H9 (cell line): Measurements from ENCODE around the gene APBA2. TPM values are rescaled to one million over a fixed set of nuclear protein-coding genes. Genes with fewer than 3 reads are reported as not detected.

ENCODE experiments used
- DNase-seq: peaks from one replicate; pipeline ENCODE4 v3.0.0-alpha.2; 2017
- H2AFZ ChIP-seq: one replicate; pipeline ENCODE4 v1.6.1; 2013; ENCODE audit warnings: mild to moderate bottlenecking, low read length, control low read depth, moderate library complexity
- H2AK5ac ChIP-seq: 2 replicates; pipeline ENCODE4 v1.6.1; 2013; ENCODE audit warnings: low read length, control low read depth, mixed read lengths; ENCODE audit not compliant: insufficient read length
- H2BK120ac ChIP-seq: one replicate; pipeline ENCODE4 v1.6.1; 2013; ENCODE audit warnings: low read depth, mild to moderate bottlenecking, low read length, control low read depth, inconsistent platforms; ENCODE audit not compliant: poor library complexity, severe bottlenecking
- H2BK12ac ChIP-seq: 2 replicates; pipeline ENCODE4 v1.6.1; 2013; ENCODE audit warnings: low read length, control low read depth, mixed read lengths, low read depth; ENCODE audit not compliant: insufficient read length
- H2BK15ac ChIP-seq: 2 replicates; pipeline ENCODE4 v1.6.1; 2013; ENCODE audit warnings: low read depth, low read length, control low read depth
- H2BK20ac ChIP-seq: one replicate; pipeline ENCODE4 v1.6.1; 2013; ENCODE audit warnings: low read depth, mild to moderate bottlenecking, low read length, control low read depth, inconsistent platforms; ENCODE audit not compliant: poor library complexity, severe bottlenecking
- H2BK5ac ChIP-seq: 2 replicates; pipeline ENCODE4 v1.6.1; 2013; ENCODE audit warnings: low read length, control low read depth, mixed read lengths; ENCODE audit not compliant: insufficient read length
- H3K14ac ChIP-seq: 2 replicates; pipeline ENCODE4 v1.6.1; 2013; ENCODE audit warnings: low read length, control low read depth; ENCODE audit not compliant: insufficient read depth
- H3K18ac ChIP-seq: 2 replicates; pipeline ENCODE4 v1.6.1; 2013; ENCODE audit warnings: low read depth, mild to moderate bottlenecking, mixed read lengths, low read length, control low read depth; ENCODE audit not compliant: insufficient read length
- H3K23ac ChIP-seq: 2 replicates; pipeline ENCODE4 v1.6.1; 2013; ENCODE audit warnings: low read length, control low read depth, mixed read lengths, low read depth; ENCODE audit not compliant: insufficient read length
- H3K23me2 ChIP-seq: 2 replicates; pipeline ENCODE4 v1.6.1; 2013; ENCODE audit warnings: low read depth, mild to moderate bottlenecking, mixed read lengths, low read length, control low read depth; ENCODE audit not compliant: insufficient read length, poor library complexity, severe bottlenecking
- H3K27ac ChIP-seq: 2 replicates; pipeline ENCODE4 v1.5.1; 2013; ENCODE audit warnings: low read length, control low read depth, mixed read lengths, low read depth; ENCODE audit not compliant: insufficient read length
- H3K27me3 ChIP-seq: 2 replicates; pipeline ENCODE4 v1.6.1; 2013; ENCODE audit warnings: low read length, control low read depth, inconsistent platforms; ENCODE audit not compliant: insufficient read depth
- H3K4ac ChIP-seq: 2 replicates; pipeline ENCODE4 v1.6.1; 2013; ENCODE audit warnings: low read depth, mild to moderate bottlenecking, control low read depth, inconsistent platforms, low read length, moderate library complexity
- H3K4me1 ChIP-seq: 2 replicates; pipeline ENCODE4 v1.6.1; 2013; ENCODE audit warnings: low read length, control low read depth, inconsistent platforms; ENCODE audit not compliant: insufficient read depth
- H3K4me2 ChIP-seq: 2 replicates; pipeline ENCODE4 v1.6.1; 2013; ENCODE audit warnings: low read length, control low read depth, mixed read lengths; ENCODE audit not compliant: insufficient read length, insufficient read depth
- H3K56ac ChIP-seq: 2 replicates; pipeline ENCODE4 v1.6.1; 2013; ENCODE audit warnings: low read depth, mild to moderate bottlenecking, mixed read lengths, low read length, control low read depth; ENCODE audit not compliant: insufficient read length
- H3K79me1 ChIP-seq: 2 replicates; pipeline ENCODE4 v1.6.1; 2013; ENCODE audit warnings: low read depth, mild to moderate bottlenecking, moderate library complexity, low read length, control low read depth, inconsistent platforms; ENCODE audit not compliant: insufficient read depth, poor library complexity, severe bottlenecking
- H3K79me2 ChIP-seq: 2 replicates; pipeline ENCODE4 v1.6.1; 2013; ENCODE audit warnings: low read length, control low read depth, inconsistent platforms; ENCODE audit not compliant: insufficient read depth
- H3K9ac ChIP-seq: 2 replicates; pipeline ENCODE4 v1.6.1; 2013; ENCODE audit warnings: low read length, control low read depth, mixed read lengths; ENCODE audit not compliant: insufficient read length; ENCODE audit errors: extremely low read depth
- H3K9me3 ChIP-seq: one replicate; pipeline ENCODE4 v1.6.1; 2013; ENCODE audit warnings: low read depth, low read length, inconsistent platforms; ENCODE audit not compliant: control insufficient read depth
- H3T11ph ChIP-seq: one replicate; pipeline ENCODE4 v1.6.1; 2013; ENCODE audit warnings: mild to moderate bottlenecking, low read length, control low read depth, inconsistent platforms
- H4K20me1 ChIP-seq: one replicate; pipeline ENCODE4 v1.6.1; 2013; ENCODE audit not compliant: control insufficient read depth, insufficient read length, insufficient read depth
- H4K5ac ChIP-seq: 2 replicates; pipeline ENCODE4 v1.6.1; 2013; ENCODE audit warnings: low read depth, mild to moderate bottlenecking, mixed read lengths, low read length, control low read depth; ENCODE audit not compliant: insufficient read length
- H4K8ac ChIP-seq: replicated peaks from 2 replicates; pipeline ENCODE4 v1.6.1; 2013; ENCODE audit warnings: low read length, control low read depth, mixed read lengths, low read depth; ENCODE audit not compliant: insufficient read length
- H4K91ac ChIP-seq: 2 replicates; pipeline ENCODE4 v1.6.1; 2013; ENCODE audit warnings: low read depth, mild to moderate bottlenecking, moderate library complexity, mixed read lengths, low read length, control low read depth; ENCODE audit not compliant: insufficient read length
- H3K27ac Mint-ChIP-seq, 3 experiments: 2 replicates in 2 of 3; 3 replicates in 1 of 3; pipeline ENCODE4 v1.8.0; 2020 to 2021; ENCODE audit warnings: mixed read lengths in 3 of 3, mild to moderate bottlenecking in 1 of 3, moderate library complexity in 1 of 3
- H3K27me3 Mint-ChIP-seq: 2 replicates; pipeline ENCODE4 v1.8.0; 2021; ENCODE audit warnings: low read depth, mild to moderate bottlenecking, moderate library complexity, mixed read lengths
- H3K36me3 Mint-ChIP-seq, 3 experiments: 2 replicates in 2 of 3; 3 replicates in 1 of 3; pipeline ENCODE4 v1.8.0; 2020 to 2021; ENCODE audit warnings: low read depth in 3 of 3, mixed read lengths in 3 of 3; ENCODE audit not compliant: insufficient read depth in 1 of 3
- H3K4me1 Mint-ChIP-seq, 2 experiments: 2 replicates each; pipeline ENCODE4 v1.8.0; 2020; ENCODE audit warnings: mixed read lengths in 2 of 2
- H3K4me3 Mint-ChIP-seq, 2 experiments: 2 replicates in 1 of 2; 3 replicates in 1 of 2; pipeline ENCODE4 v1.8.0; 2020 to 2021; ENCODE audit warnings: mild to moderate bottlenecking in 2 of 2, mixed read lengths in 2 of 2, moderate library complexity in 1 of 2
- H3K9me3 Mint-ChIP-seq, 2 experiments: 2 replicates in 1 of 2; 3 replicates in 1 of 2; pipeline ENCODE4 v1.8.0; 2020; ENCODE audit warnings: mild to moderate bottlenecking in 2 of 2, mixed read lengths in 2 of 2, moderate library complexity in 1 of 2
- WGBS: extraction: QIAGEN DNeasy Blood & Tissue Kit; methylation state at CpG from one replicate; pipeline ENCODE4 v1.1.7; 2013; ENCODE audit warnings: missing lambda C conversion rate, low lambda C conversion rate, mixed read lengths; ENCODE audit not compliant: insufficient read length; ENCODE audit errors: extremely low coverage; 5-methylcytosine and 5-hydroxymethylcytosine counted together
- total RNA-seq: library from RNA; stranded (reverse); gene quantifications from 2 replicates; pipeline ENCODE4 v1.2.1, GENCODE V29; 2021
- TF ChIP-seq, protein P1 (sequence below): fragments of 200-600 bp; sonication (generic); conservative IDR thresholded peaks from 3 replicates; pipeline ENCODE4 v1.8.0; 2021; ENCODE audit warnings: antibody characterized with exemption, mild to moderate bottlenecking

Gene APBA2
- total RNA-seq, 1 experiment from 2014 or later, result 14.3 TPM

DNA sequence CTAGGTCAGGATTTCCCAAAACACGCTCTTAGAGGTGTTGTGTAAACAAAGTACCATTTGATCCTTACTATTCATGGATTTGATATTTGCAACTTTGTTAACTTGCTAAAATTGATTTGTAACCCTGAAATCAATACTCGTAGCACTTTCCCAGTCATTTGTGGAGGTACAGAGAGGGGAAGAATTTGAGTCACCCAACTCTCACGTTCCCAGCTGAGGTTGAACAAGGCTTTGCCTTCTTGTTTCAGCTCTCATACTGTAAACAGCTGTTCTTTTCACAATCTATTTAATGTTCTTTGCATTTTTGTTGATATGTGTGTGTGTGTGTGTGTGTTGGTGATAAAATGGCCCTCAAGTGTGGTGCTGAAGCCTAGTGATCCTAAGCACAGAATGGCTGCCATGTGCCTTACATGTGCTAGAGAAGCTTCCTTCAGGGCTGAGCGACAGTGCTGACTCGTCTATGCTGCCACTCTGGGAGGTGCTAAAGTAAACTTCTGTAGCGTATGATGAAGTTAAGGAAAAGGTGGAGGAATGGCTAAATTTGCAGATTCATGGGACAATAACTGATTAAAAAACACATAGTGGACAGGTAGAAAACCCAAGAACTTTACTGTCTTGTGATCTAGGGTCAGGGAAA is 173.2 kb downstream of the APBA2 start:
- Histone ChIP-seq H4K5ac (no peak overlapping the region), H3K23me2 (no peaks in the 10 kb centered on the region), H2AFZ (no peak overlapping the region), H2BK5ac (no peak overlapping the region), H3K4me2 (no peak overlapping the region), H3K9me3 (peaks cover 4% of the 10 kb centered on the region), H2BK12ac (no peak overlapping the region), H4K91ac (no peak overlapping the region), H3K14ac (no peak overlapping the region), H4K8ac (no peak overlapping the region), H3K79me1 (no peaks in the 10 kb centered on the region), H3K4me1 (peaks cover 15% of the 10 kb centered on the region; the same call in 1 of the 2 replicates), H3K79me2 (no peaks in the 10 kb centered on the region), H3K23ac (no peak overlapping the region), H3K56ac (no peak overlapping the region), H3K9ac (no peak overlapping the region), H2BK20ac (no peak overlapping the region), H3K27me3 (no peaks in the 10 kb centered on the region), H3K18ac (no peak overlapping the region), H3K4ac (no peak overlapping the region), H4K20me1 (no peaks in the 10 kb centered on the region), H2BK120ac (no peak overlapping the region), H3K27ac (no peak overlapping the region), H2AK5ac (no peak overlapping the region), H2BK15ac (no peak overlapping the region), H3T11ph (no peak overlapping the region)
- DNase-seq, result no peak
- Mint-ChIP-seq H3K36me3 (peaks cover 5 to 20% (median 14%) of the 10 kb centered on the region in 3 experiments), H3K27me3 (no peaks in the 10 kb centered on the region; the same call in 1 of the 2 replicates), H3K4me1 (peaks cover 29 to 49% of the 10 kb centered on the region in 2 experiments), H3K9me3 (peaks cover 11 to 18% of the 10 kb centered on the region in 2 experiments), H3K27ac (no peak overlapping the region), H3K4me3 (no peak overlapping the region)
- TF ChIP-seq, protein P1, sequence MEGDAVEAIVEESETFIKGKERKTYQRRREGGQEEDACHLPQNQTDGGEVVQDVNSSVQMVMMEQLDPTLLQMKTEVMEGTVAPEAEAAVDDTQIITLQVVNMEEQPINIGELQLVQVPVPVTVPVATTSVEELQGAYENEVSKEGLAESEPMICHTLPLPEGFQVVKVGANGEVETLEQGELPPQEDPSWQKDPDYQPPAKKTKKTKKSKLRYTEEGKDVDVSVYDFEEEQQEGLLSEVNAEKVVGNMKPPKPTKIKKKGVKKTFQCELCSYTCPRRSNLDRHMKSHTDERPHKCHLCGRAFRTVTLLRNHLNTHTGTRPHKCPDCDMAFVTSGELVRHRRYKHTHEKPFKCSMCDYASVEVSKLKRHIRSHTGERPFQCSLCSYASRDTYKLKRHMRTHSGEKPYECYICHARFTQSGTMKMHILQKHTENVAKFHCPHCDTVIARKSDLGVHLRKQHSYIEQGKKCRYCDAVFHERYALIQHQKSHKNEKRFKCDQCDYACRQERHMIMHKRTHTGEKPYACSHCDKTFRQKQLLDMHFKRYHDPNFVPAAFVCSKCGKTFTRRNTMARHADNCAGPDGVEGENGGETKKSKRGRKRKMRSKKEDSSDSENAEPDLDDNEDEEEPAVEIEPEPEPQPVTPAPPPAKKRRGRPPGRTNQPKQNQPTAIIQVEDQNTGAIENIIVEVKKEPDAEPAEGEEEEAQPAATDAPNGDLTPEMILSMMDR, result no peak
- no CpG with 5 or more reads among the region's 6 CpGs for WGBS
